LNCAP (cell line): ENCODE measurements around the gene OBP2B.

Experiments used
- CTCF ChIP-seq: fragments of 450-650 bp; IDR thresholded peaks from 2 replicates; pipeline ENCODE4 v1.5.1; 2017; ENCODE audit warnings: mild to moderate bottlenecking

Gene OBP2B

GRCh38 chr9:133205996-133206931 lies 2.8 kb downstream of the OBP2B start:
- TF ChIP-seq CTCF: no peak

- TF ChIP-seq CTCF: no peak
Measured at GRCh38 chr9:133204993-133205336, 4.1 kb downstream of the OBP2B start.

DNA sequence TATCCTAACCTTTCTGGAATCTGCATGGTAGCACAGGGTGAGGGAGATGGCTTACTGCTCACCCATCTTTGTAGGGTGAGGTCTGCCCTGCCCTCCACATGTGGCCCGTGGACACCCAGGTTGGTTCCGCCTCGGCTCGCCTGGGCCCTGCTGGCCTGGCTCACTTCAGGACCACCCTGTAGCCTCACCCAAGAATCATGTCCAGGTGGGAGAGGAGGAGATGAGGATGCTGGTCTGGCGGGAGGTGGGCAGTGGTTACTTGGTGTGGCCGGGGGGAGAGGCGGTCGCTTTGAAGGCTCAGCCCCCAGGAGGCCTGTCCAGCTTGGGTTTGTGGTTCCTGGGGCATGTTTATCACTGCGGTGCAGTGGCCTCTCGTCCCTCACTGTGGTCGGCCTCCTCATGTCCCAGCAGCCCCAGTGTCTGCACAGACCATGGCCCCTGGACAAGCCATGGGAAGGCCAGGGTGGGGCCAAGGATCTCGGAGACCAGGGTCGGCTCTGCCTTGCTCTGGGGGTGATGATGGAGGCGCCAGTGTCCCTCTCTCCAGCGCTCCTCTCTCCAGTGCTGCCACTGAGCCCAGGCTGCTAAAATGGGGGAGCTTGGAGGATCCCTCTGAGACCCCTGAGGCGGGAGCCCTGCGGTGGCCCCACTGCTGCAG lies 4.6 kb downstream of the OBP2B start:
- no peak for TF ChIP-seq CTCF

DNA sequence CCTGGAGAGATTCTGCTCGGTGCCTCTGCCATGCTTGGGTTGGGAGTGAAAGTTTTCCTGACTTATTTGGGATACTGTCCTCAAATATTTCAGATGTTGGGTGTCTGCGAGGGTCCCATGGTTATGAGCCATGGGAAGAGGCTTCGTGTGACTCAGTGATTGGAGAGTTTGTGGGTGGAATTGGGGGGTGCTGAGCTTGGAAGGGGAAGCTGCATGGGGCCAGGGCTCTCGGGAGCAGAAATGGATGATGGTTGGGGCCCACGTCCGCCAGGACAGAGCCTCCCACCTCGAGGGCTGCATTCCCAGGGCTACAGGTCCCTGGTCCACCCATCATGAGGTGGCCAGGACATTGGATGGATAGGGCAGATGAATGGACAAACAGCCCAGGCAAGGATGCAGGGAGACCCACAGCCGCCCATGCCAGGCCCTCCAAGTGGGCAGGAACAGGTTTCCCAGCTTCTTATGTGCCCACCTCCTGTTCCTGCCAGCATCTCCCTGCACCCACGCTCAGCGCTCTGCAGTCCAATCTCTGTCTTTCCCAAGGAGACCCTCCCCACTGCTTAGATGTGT lies 5.5 kb downstream of the OBP2B start:
- TF ChIP-seq CTCF: no peak

DNA sequence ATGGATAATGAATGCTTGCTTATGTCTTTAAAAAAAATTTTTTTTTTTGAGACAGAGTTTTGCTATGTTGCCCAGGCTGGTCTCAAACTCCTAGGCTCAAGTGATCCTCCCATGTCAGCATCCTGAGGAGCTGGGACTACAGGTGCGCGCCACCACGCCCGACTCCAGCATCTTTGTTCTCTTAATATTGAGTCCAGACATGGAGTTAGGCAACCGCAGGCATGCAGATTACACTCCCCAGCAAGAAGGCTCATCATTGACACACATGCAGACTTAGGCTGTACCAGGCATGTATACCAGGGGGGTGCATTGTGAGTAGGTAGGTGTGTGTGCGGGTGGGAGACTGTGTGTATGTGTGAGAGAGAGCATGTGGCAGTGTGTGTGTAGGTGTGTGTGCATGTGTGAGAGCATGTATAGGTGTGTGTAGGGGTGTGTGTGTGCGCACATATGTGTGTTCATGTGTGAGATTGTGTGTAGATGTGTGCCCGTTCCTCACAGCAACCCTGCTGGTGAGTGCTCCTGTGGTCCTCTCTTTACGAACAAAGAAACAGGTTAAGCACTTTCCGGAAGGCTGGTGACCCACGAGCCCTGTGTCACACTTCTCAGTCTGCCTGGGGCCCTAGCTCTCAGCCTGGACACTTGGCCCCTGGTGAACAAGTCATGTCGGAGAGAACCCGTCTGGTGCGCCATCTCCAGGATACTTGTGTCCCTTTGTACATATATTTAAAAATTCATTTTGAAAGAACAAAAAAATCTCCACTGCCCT lies 6.2 kb downstream of the OBP2B start:
- TF ChIP-seq CTCF: no peak

GRCh38 chr9:133202145-133202513 lies 6.9 kb downstream of the OBP2B start:
- no peak for TF ChIP-seq CTCF

GRCh38 chr9:133201424-133202144 lies 7.5 kb downstream of the OBP2B start:
- no peak for TF ChIP-seq CTCF
